MM.1S (cell line): ENCODE results near the gene SPATA6L.

Experiments used
- DNase-seq: peaks from one replicate; pipeline ENCODE4 v3.0.0-alpha.2; 2015
- H2AFZ ChIP-seq: fragments of 300-600 bp; sonication (generic); 2 replicates; pipeline ENCODE4 v1.6.0; 2016; ENCODE audit warnings: antibody characterized with exemption, low read length
- H3F3A ChIP-seq: fragments of 300-600 bp; sonication (generic); 2 replicates; pipeline ENCODE4 v1.6.1; 2016; ENCODE audit warnings: mild to moderate bottlenecking, antibody characterized with exemption, low read length, moderate library complexity, mixed read lengths; ENCODE audit not compliant: insufficient read depth
- H3K27ac ChIP-seq: fragments of 300-600 bp; sonication (generic); 2 replicates; pipeline ENCODE4 v1.5.1; 2016; ENCODE audit warnings: mild to moderate bottlenecking, low read length
- H3K27me3 ChIP-seq: fragments of 300-600 bp; sonication (generic); replicated peaks from 2 replicates; pipeline ENCODE4 v1.6.0; 2016; ENCODE audit warnings: low read length; ENCODE audit not compliant: insufficient read depth
- H3K36me3 ChIP-seq: fragments of 300-600 bp; sonication (generic); replicated peaks from 2 replicates; pipeline ENCODE4 v1.6.1; 2016; ENCODE audit warnings: mild to moderate bottlenecking, low read length, mixed read lengths; ENCODE audit not compliant: insufficient read depth
- H3K4me1 ChIP-seq: fragments of 300-600 bp; sonication (generic); 2 replicates; pipeline ENCODE4 v1.6.1; 2016; ENCODE audit warnings: low read length, mixed read lengths
- H3K4me2 ChIP-seq: fragments of 300-600 bp; sonication (generic); 2 replicates; pipeline ENCODE4 v1.6.0; 2016; ENCODE audit warnings: low read depth, low read length
- H3K4me3 ChIP-seq: fragments of 300-600 bp; sonication (generic); 2 replicates; pipeline ENCODE4 v1.5.1; 2016; ENCODE audit warnings: low read length, mixed read lengths
- H3K79me2 ChIP-seq: fragments of 300-600 bp; sonication (generic); 2 replicates; pipeline ENCODE4 v1.6.1; 2016; ENCODE audit warnings: mixed run types, low read length, mixed read lengths
- H3K9ac ChIP-seq: fragments of 300-600 bp; sonication (generic); 2 replicates; pipeline ENCODE4 v1.6.1; 2016; ENCODE audit warnings: low read length, mixed read lengths
- H3K9me2 ChIP-seq: fragments of 300-600 bp; sonication (generic); replicated peaks from 2 replicates; pipeline ENCODE4 v1.6.1; 2016; ENCODE audit warnings: mild to moderate bottlenecking, low read length, mixed read lengths; ENCODE audit not compliant: insufficient read depth
- H3K9me3 ChIP-seq: fragments of 300-600 bp; sonication (generic); replicated peaks from 2 replicates; pipeline ENCODE4 v1.6.1; 2016; ENCODE audit warnings: mild to moderate bottlenecking, low read length, mixed read lengths; ENCODE audit not compliant: insufficient read depth
- H4K20me1 ChIP-seq: fragments of 300-600 bp; sonication (generic); 2 replicates; pipeline ENCODE4 v1.6.1; 2016; ENCODE audit warnings: mild to moderate bottlenecking, low read length, moderate library complexity, mixed read lengths; ENCODE audit not compliant: insufficient read depth
- CTCF ChIP-seq: fragments of 300-600 bp; sonication (generic); IDR thresholded peaks from 2 replicates; pipeline ENCODE4 v1.5.1; 2016; ENCODE audit warnings: antibody characterized with exemption, low read length, mixed read lengths
- EZH2 ChIP-seq: fragments of 300-600 bp; sonication (generic); optimal IDR thresholded peaks from 2 replicates; pipeline ENCODE3; 2017; ENCODE audit warnings: low read depth, mild to moderate bottlenecking, antibody characterized with exemption, low read length, mixed read lengths
- EZH2phosphoT487 ChIP-seq: fragments of 300-600 bp; sonication (generic); IDR thresholded peaks from 2 replicates; pipeline ENCODE4 v1.6.1; 2018; ENCODE audit warnings: antibody characterized with exemption, low read length

Gene SPATA6L

GRCh38 chr9:4640027-4640426 is 26.3 kb downstream of the SPATA6L start:
- H4K20me1 ChIP-seq: no peaks in the 10 kb centered on the region
- no peaks in the 10 kb centered on the region for H3K79me2 ChIP-seq
- H3K27me3 ChIP-seq: no peaks in the 10 kb centered on the region
- no peak overlapping the region for H3K4me2 ChIP-seq
- H3K9ac ChIP-seq: no peak overlapping the region
- H3K4me1 ChIP-seq: no peaks in the 10 kb centered on the region
- no peaks in the 10 kb centered on the region for H3K9me2 ChIP-seq
- H3F3A ChIP-seq: no peaks in the 10 kb centered on the region
- H3K4me3 ChIP-seq: no peak overlapping the region
- TF ChIP-seq CTCF (peak; percentile 34), EZH2phosphoT487 (no peak)
- no peaks in the 10 kb centered on the region for H3K9me3 ChIP-seq
- no peaks in the 10 kb centered on the region for H3K36me3 ChIP-seq
- DNase-seq: peak; percentile 32
- H3K27ac ChIP-seq: no peak overlapping the region
- H2AFZ ChIP-seq: no peak overlapping the region

GRCh38 chr9:4639420-4639819 is 26.9 kb downstream of the SPATA6L start:
- Histone ChIP-seq H3F3A (no peaks in the 10 kb centered on the region), H2AFZ (no peak overlapping the region), H3K27me3 (no peaks in the 10 kb centered on the region), H4K20me1 (no peaks in the 10 kb centered on the region), H3K79me2 (no peaks in the 10 kb centered on the region), H3K4me3 (no peak overlapping the region), H3K36me3 (no peaks in the 10 kb centered on the region), H3K4me1 (no peaks in the 10 kb centered on the region), H3K9ac (no peak overlapping the region), H3K27ac (no peak overlapping the region), H3K9me3 (no peaks in the 10 kb centered on the region), H3K9me2 (no peaks in the 10 kb centered on the region), H3K4me2 (no peak overlapping the region)
- no peak for DNase-seq
- TF ChIP-seq EZH2: no peak

GRCh38 chr9:4638968-4639367 is 27.3 kb downstream of the SPATA6L start:
- Histone ChIP-seq H2AFZ (peak overlapping the region; percentile 10; the same call in 1 of the 2 replicates), H3F3A (no peaks in the 10 kb centered on the region), H4K20me1 (no peaks in the 10 kb centered on the region), H3K36me3 (no peaks in the 10 kb centered on the region), H3K27me3 (no peaks in the 10 kb centered on the region), H3K27ac (no peak overlapping the region), H3K9me2 (no peaks in the 10 kb centered on the region), H3K9me3 (no peaks in the 10 kb centered on the region), H3K4me1 (no peaks in the 10 kb centered on the region), H3K4me2 (no peak overlapping the region), H3K4me3 (no peak overlapping the region), H3K9ac (no peak overlapping the region), H3K79me2 (no peaks in the 10 kb centered on the region)
- no peak for TF ChIP-seq EZH2
- TF ChIP-seq EZH2phosphoT487: no peak
- no peak for TF ChIP-seq CTCF
- DNase-seq: no peak

GRCh38 chr9:4630836-4631235 is 35.4 kb downstream of the SPATA6L start:
- H3K9me2 ChIP-seq: no peaks in the 10 kb centered on the region
- H3K79me2 ChIP-seq: no peaks in the 10 kb centered on the region
- no peaks in the 10 kb centered on the region for H3K9me3 ChIP-seq
- H2AFZ ChIP-seq: no peak overlapping the region
- H3K4me2 ChIP-seq: no peak overlapping the region
- no peak overlapping the region for H3K27ac ChIP-seq
- no peak overlapping the region for H3K4me3 ChIP-seq
- no peaks in the 10 kb centered on the region for H3K27me3 ChIP-seq
- no peak for DNase-seq
- TF ChIP-seq CTCF (no peak), EZH2phosphoT487 (no peak), EZH2 (no peak)
- no peaks in the 10 kb centered on the region for H3K4me1 ChIP-seq
- H3K9ac ChIP-seq: no peak overlapping the region
- H3F3A ChIP-seq: no peaks in the 10 kb centered on the region
- no peaks in the 10 kb centered on the region for H3K36me3 ChIP-seq
- no peaks in the 10 kb centered on the region for H4K20me1 ChIP-seq
